Neural cell (in vitro differentiated cells): ENCODE measurements around the gene LPP. TPM values are rescaled to one million over a fixed set of nuclear protein-coding genes. Genes with fewer than 3 reads are reported as not detected.

Experiments used
- H2AFZ ChIP-seq: fragments of 200-600, 300-800 bp; sonication (generic), shearing (Covaris generic); 2 replicates; pipeline ENCODE4 v1.6.0; 2014; ENCODE audit warnings: low read depth, mild to moderate bottlenecking, antibody characterized with exemption, low read length, moderate library complexity
- H3F3A ChIP-seq: fragments of 200-600 bp; shearing (Covaris generic); 2 replicates; pipeline ENCODE4 v1.6.1; 2016; ENCODE audit warnings: mild to moderate bottlenecking, moderate library complexity, mixed read lengths, antibody characterized with exemption, low read length; ENCODE audit not compliant: insufficient read depth, poor library complexity, severe bottlenecking
- H3K27ac ChIP-seq: fragments of 200-600, 300-800 bp; sonication (generic), shearing (Covaris generic); 2 replicates; pipeline ENCODE4 v1.5.1; 2014; ENCODE audit warnings: mild to moderate bottlenecking, low read length, moderate library complexity
- H3K27me3 ChIP-seq: fragments of 300-800, 200-600 bp; sonication (generic), shearing (Covaris generic); 2 replicates; pipeline ENCODE4 v1.6.0; 2014; ENCODE audit warnings: mild to moderate bottlenecking, low read depth, low read length, moderate library complexity; ENCODE audit not compliant: insufficient read depth
- H3K36me3 ChIP-seq: fragments of 300-800, 200-600 bp; sonication (generic), shearing (Covaris generic); 2 replicates; pipeline ENCODE4 v1.5.1; 2014; ENCODE audit warnings: mild to moderate bottlenecking, antibody characterized with exemption, low read length, moderate library complexity; ENCODE audit not compliant: insufficient read depth
- H3K4me2 ChIP-seq: fragments of 300-800, 200-600 bp; sonication (generic), shearing (Covaris generic); 2 replicates; pipeline ENCODE4 v1.6.0; 2014; ENCODE audit warnings: mild to moderate bottlenecking, low read length
- H3K4me3 ChIP-seq: fragments of 300-800, 200-600 bp; sonication (generic), shearing (Covaris generic); 2 replicates; pipeline ENCODE4 v1.5.1; 2014; ENCODE audit warnings: mild to moderate bottlenecking, low read length, moderate library complexity
- H3K79me2 ChIP-seq: fragments of 200-600 bp; shearing (Covaris generic); replicated peaks from 2 replicates; pipeline ENCODE4 v1.6.0; 2014; ENCODE audit warnings: mild to moderate bottlenecking, low read length, moderate library complexity; ENCODE audit not compliant: insufficient read depth
- H3K9ac ChIP-seq: fragments of 300-800, 200-600 bp; sonication (generic), shearing (Covaris generic); 2 replicates; pipeline ENCODE4 v1.6.1; 2016; ENCODE audit warnings: mild to moderate bottlenecking, low read length, mixed read lengths
- H3K9me2 ChIP-seq: fragments of 200-600 bp; shearing (Covaris generic); 2 replicates; pipeline ENCODE4 v1.6.1; 2016; ENCODE audit warnings: mild to moderate bottlenecking, low read length, mixed read lengths; ENCODE audit not compliant: insufficient read depth
- H3K9me3 ChIP-seq: fragments of 200-600, 300-800 bp; sonication (generic), shearing (Covaris generic); 2 replicates; pipeline ENCODE4 v1.6.1; 2016; ENCODE audit warnings: mild to moderate bottlenecking, mixed run types, low read length, moderate library complexity, mixed read lengths
- H4K20me1 ChIP-seq: fragments of 200-600 bp; shearing (Covaris generic); 2 replicates; pipeline ENCODE4 v1.6.1; 2016; ENCODE audit warnings: mild to moderate bottlenecking, mixed run types; ENCODE audit not compliant: insufficient read depth
- CTCF ChIP-seq: fragments of 450-650 bp; IDR thresholded peaks from 2 replicates; pipeline ENCODE4 v1.5.1; 2014; ENCODE audit warnings: antibody characterized with exemption, mild to moderate bottlenecking, moderate library complexity; ENCODE audit not compliant: poor library complexity, severe bottlenecking
- EP300 ChIP-seq: fragments of 450-650 bp; conservative IDR thresholded peaks from 2 replicates; pipeline ENCODE4 v1.6.1; 2014; ENCODE audit warnings: antibody characterized with exemption, mild to moderate bottlenecking, moderate library complexity; ENCODE audit not compliant: poor library complexity, severe bottlenecking
- EZH2 ChIP-seq: fragments of 200-600, 300-800 bp; shearing (Covaris generic), sonication (generic); IDR thresholded peaks from 2 replicates; pipeline ENCODE4 v1.6.1; 2014; ENCODE audit warnings: antibody characterized with exemption, low read length, borderline replicate concordance, mild to moderate bottlenecking; ENCODE audit not compliant: insufficient read depth, poor library complexity, severe bottlenecking
- MXI1 ChIP-seq: fragments of 450-650 bp; conservative IDR thresholded peaks from 2 replicates; pipeline ENCODE4 v1.6.1; 2014; ENCODE audit warnings: antibody characterized with exemption, mild to moderate bottlenecking; ENCODE audit not compliant: poor library complexity, severe bottlenecking
- POLR2AphosphoS5 ChIP-seq: IDR thresholded peaks from 2 replicates; pipeline ENCODE4 v1.6.1; 2012
- RAD21 ChIP-seq: fragments of 450-650 bp; conservative IDR thresholded peaks from 2 replicates; pipeline ENCODE4 v1.6.1; 2014; ENCODE audit warnings: antibody characterized with exemption, mild to moderate bottlenecking, moderate library complexity
- REST ChIP-seq: IDR thresholded peaks from 2 replicates; pipeline ENCODE4 v1.6.1; 2012; ENCODE audit warnings: borderline replicate concordance
- SMC3 ChIP-seq: fragments of 450-650 bp; conservative IDR thresholded peaks from 2 replicates; pipeline ENCODE4 v1.6.1; 2014; ENCODE audit warnings: antibody characterized with exemption, mild to moderate bottlenecking, moderate library complexity; ENCODE audit not compliant: poor library complexity
- TAF1 ChIP-seq: IDR thresholded peaks from 2 replicates; pipeline ENCODE4 v1.6.1; 2012; ENCODE audit warnings: low read depth
- polyA plus RNA-seq: library from polyadenylated mRNA; depleted of rRNA; stranded (reverse); fragments of >200 nt; gene quantifications from 2 replicates; pipeline ENCODE4 v1.2.3, GENCODE V29; 2014

Gene LPP
- polyA plus RNA-seq, 1 donor from 2014 or later, result 3.0 TPM

- Histone ChIP-seq H3K27ac (no peak overlapping the region), H3F3A (peaks cover 3% of the 10 kb centered on the region), H3K9ac (no peak overlapping the region), H3K27me3 (no peaks in the 10 kb centered on the region), H2AFZ (no peak overlapping the region), H3K4me2 (no peak overlapping the region), H4K20me1 (no peaks in the 10 kb centered on the region), H3K9me2 (no peaks in the 10 kb centered on the region), H3K9me3 (no peaks in the 10 kb centered on the region), H3K4me3 (no peak overlapping the region), H3K36me3 (no peaks in the 10 kb centered on the region), H3K79me2 (no peaks in the 10 kb centered on the region)
- TF ChIP-seq EZH2 (no peak), EP300 (no peak), RAD21 (no peak), MXI1 (no peak), TAF1 (no peak), CTCF (no peak), POLR2AphosphoS5 (no peak), SMC3 (no peak), REST (no peak)
Observed at GRCh38 chr3:188292251-188292650, 138.3 kb downstream of the LPP start.

- H3F3A ChIP-seq, result peaks cover 3% of the 10 kb centered on the region
- no peaks in the 10 kb centered on the region for H3K9me2 ChIP-seq
- no peak overlapping the region for H2AFZ ChIP-seq
- H3K36me3 ChIP-seq, result no peaks in the 10 kb centered on the region
- no peaks in the 10 kb centered on the region for H3K9me3 ChIP-seq
- H3K4me2 ChIP-seq, result no peak overlapping the region
- TF ChIP-seq RAD21, result no peak
- no peak for TF ChIP-seq POLR2AphosphoS5
- no peak for TF ChIP-seq SMC3
- no peak for TF ChIP-seq EP300
- TF ChIP-seq REST, result no peak
- no peak for TF ChIP-seq TAF1
- no peak for TF ChIP-seq MXI1
- no peak for TF ChIP-seq CTCF
- no peaks in the 10 kb centered on the region for H4K20me1 ChIP-seq
- no peak overlapping the region for H3K27ac ChIP-seq
- no peak overlapping the region for H3K9ac ChIP-seq
- no peaks in the 10 kb centered on the region for H3K27me3 ChIP-seq
- H3K4me3 ChIP-seq, result no peak overlapping the region
- H3K79me2 ChIP-seq, result no peaks in the 10 kb centered on the region
Observed at GRCh38 chr3:188292827-188293226, 138.9 kb downstream of the LPP start.
